HUES48 (cell line): ENCODE data around the gene APP.

Experiments used
- H3K27ac ChIP-seq: one replicate; pipeline ENCODE4 v1.7.0; 2013; ENCODE audit warnings: low read depth, low read length, inconsistent platforms
- H3K27me3 ChIP-seq: 2 replicates; pipeline ENCODE4 v1.6.1; 2013; ENCODE audit warnings: mild to moderate bottlenecking, low read length; ENCODE audit not compliant: control insufficient read depth, insufficient read depth
- H3K36me3 ChIP-seq: 2 replicates; pipeline ENCODE4 v1.6.1; 2013; ENCODE audit warnings: low read length; ENCODE audit not compliant: control insufficient read depth, insufficient read depth
- H3K4me1 ChIP-seq: 2 replicates; pipeline ENCODE4 v1.6.1; 2013; ENCODE audit warnings: mild to moderate bottlenecking, low read length; ENCODE audit not compliant: control insufficient read depth, insufficient read depth
- H3K4me3 ChIP-seq: 2 replicates; pipeline ENCODE4 v1.5.1; 2013; ENCODE audit warnings: mild to moderate bottlenecking, low read depth, low read length
- H3K9ac ChIP-seq: 2 replicates; pipeline ENCODE4 v1.6.1; 2013; ENCODE audit warnings: mild to moderate bottlenecking, low read depth, low read length, moderate library complexity
- H3K9me3 ChIP-seq: 2 replicates; pipeline ENCODE4 v1.6.1; 2013; ENCODE audit warnings: low read length; ENCODE audit not compliant: control insufficient read depth, insufficient read depth

Gene APP

GRCh38 chr21:25867061-25867460 lies 303.5 kb downstream of the APP start:
- H3K27ac ChIP-seq, result no peak overlapping the region

GRCh38 chr21:25863747-25864146 lies 306.8 kb downstream of the APP start:
- peaks cover 5% of the 10 kb centered on the region; the same call in 1 of the 2 replicates for H3K4me1 ChIP-seq
- H3K9me3 ChIP-seq, result no peaks in the 10 kb centered on the region
- H3K4me3 ChIP-seq, result no peak overlapping the region
- no peak overlapping the region for H3K27ac ChIP-seq
- no peak overlapping the region for H3K9ac ChIP-seq
- no peaks in the 10 kb centered on the region for H3K36me3 ChIP-seq
- no peaks in the 10 kb centered on the region for H3K27me3 ChIP-seq

More at GRCh38 chr21:25867061-25867460, 303.5 kb downstream of the APP start:
- Histone ChIP-seq H3K36me3 (no peaks in the 10 kb centered on the region), H3K9me3 (no peaks in the 10 kb centered on the region), H3K27me3 (no peaks in the 10 kb centered on the region), H3K4me1 (peaks cover 5% of the 10 kb centered on the region; the same call in 1 of the 2 replicates), H3K9ac (no peak overlapping the region), H3K4me3 (no peak overlapping the region)

- H3K4me1 ChIP-seq, result peaks cover 5% of the 10 kb centered on the region; the same call in 1 of the 2 replicates
- H3K27ac ChIP-seq, result no peak overlapping the region
- H3K9me3 ChIP-seq, result no peaks in the 10 kb centered on the region
- no peaks in the 10 kb centered on the region for H3K36me3 ChIP-seq
- H3K27me3 ChIP-seq, result no peaks in the 10 kb centered on the region
- no peak overlapping the region for H3K4me3 ChIP-seq
- no peak overlapping the region for H3K9ac ChIP-seq
These were observed 307.5 kb downstream of the APP start for GRCh38 chr21:25863031-25863430.

GRCh38 chr21:25862596-25862995 lies 308.0 kb downstream of the APP start:
- H3K9me3 ChIP-seq, result no peaks in the 10 kb centered on the region
- no peak overlapping the region for H3K27ac ChIP-seq
- H3K27me3 ChIP-seq, result no peaks in the 10 kb centered on the region
- no peaks in the 10 kb centered on the region for H3K36me3 ChIP-seq
- H3K4me1 ChIP-seq, result peaks cover 3% of the 10 kb centered on the region; the same call in 1 of the 2 replicates
- H3K4me3 ChIP-seq, result no peak overlapping the region
- no peak overlapping the region for H3K9ac ChIP-seq

- no peaks in the 10 kb centered on the region for H3K36me3 ChIP-seq
- H3K9me3 ChIP-seq, result no peaks in the 10 kb centered on the region
- H3K27me3 ChIP-seq, result no peaks in the 10 kb centered on the region
- no peak overlapping the region for H3K27ac ChIP-seq
- no peaks in the 10 kb centered on the region for H3K4me1 ChIP-seq
- H3K4me3 ChIP-seq, result no peak overlapping the region
- no peak overlapping the region for H3K9ac ChIP-seq
These were observed 308.5 kb downstream of the APP start for GRCh38 chr21:25862112-25862511.

GRCh38 chr21:25859235-25859929 lies 311.2 kb downstream of the APP start:
- Histone ChIP-seq H3K4me3 (no peak overlapping the region), H3K27ac (no peak overlapping the region), H3K4me1 (no peaks in the 10 kb centered on the region), H3K36me3 (no peaks in the 10 kb centered on the region), H3K9ac (no peak overlapping the region), H3K27me3 (no peaks in the 10 kb centered on the region), H3K9me3 (peaks cover 3% of the 10 kb centered on the region; the same call in 1 of the 2 replicates)

- no peak overlapping the region for H3K27ac ChIP-seq
- H3K4me3 ChIP-seq, result no peak overlapping the region
- H3K36me3 ChIP-seq, result no peaks in the 10 kb centered on the region
- no peak overlapping the region for H3K9ac ChIP-seq
- H3K9me3 ChIP-seq, result peaks cover 3% of the 10 kb centered on the region; the same call in 1 of the 2 replicates
- H3K4me1 ChIP-seq, result no peaks in the 10 kb centered on the region
- H3K27me3 ChIP-seq, result no peaks in the 10 kb centered on the region
These were observed 312.2 kb downstream of the APP start for GRCh38 chr21:25858325-25858724.

GRCh38 chr21:25857308-25858074 lies 313.1 kb downstream of the APP start:
- Histone ChIP-seq H3K4me1 (no peaks in the 10 kb centered on the region), H3K9me3 (peaks cover 3% of the 10 kb centered on the region; the same call in 1 of the 2 replicates), H3K27me3 (no peaks in the 10 kb centered on the region), H3K36me3 (no peaks in the 10 kb centered on the region), H3K27ac (no peak overlapping the region), H3K4me3 (no peak overlapping the region), H3K9ac (no peak overlapping the region)

- Histone ChIP-seq H3K27ac (no peak overlapping the region), H3K4me3 (no peak overlapping the region), H3K36me3 (no peaks in the 10 kb centered on the region), H3K4me1 (no peaks in the 10 kb centered on the region), H3K9me3 (peaks cover 3% of the 10 kb centered on the region; the same call in 1 of the 2 replicates), H3K9ac (no peak overlapping the region), H3K27me3 (no peaks in the 10 kb centered on the region)
These were observed 315.0 kb downstream of the APP start for GRCh38 chr21:25855576-25855975.

- Histone ChIP-seq H3K36me3 (no peaks in the 10 kb centered on the region), H3K27me3 (no peaks in the 10 kb centered on the region), H3K9ac (no peak overlapping the region), H3K4me3 (no peak overlapping the region), H3K27ac (no peak overlapping the region), H3K4me1 (no peaks in the 10 kb centered on the region), H3K9me3 (peaks cover 16% of the 10 kb centered on the region)
These were observed 320.3 kb downstream of the APP start for GRCh38 chr21:25850126-25850842.
